Stimulated activated CD4-positive, alpha-beta T cell treated with anti-CD3 and anti-CD28 coated beads, Interleukin-15, amount 100 ng/mL, for 48 hours (primary cell): Measurements from ENCODE around the gene CRMP1.
"Not testable (repeated sequence)": the region's sequence is repeated elsewhere in the genome, so short reads cannot be mapped to it uniquely, and the experiment has no call there.

Source experiments
- DNase-seq, 2 donors: peaks; one replicate each; pipeline ENCODE4 v3.0.0-alpha.2; 2020; ENCODE audit warnings: low read depth in 2 of 2

CRMP1 gene

DNA sequence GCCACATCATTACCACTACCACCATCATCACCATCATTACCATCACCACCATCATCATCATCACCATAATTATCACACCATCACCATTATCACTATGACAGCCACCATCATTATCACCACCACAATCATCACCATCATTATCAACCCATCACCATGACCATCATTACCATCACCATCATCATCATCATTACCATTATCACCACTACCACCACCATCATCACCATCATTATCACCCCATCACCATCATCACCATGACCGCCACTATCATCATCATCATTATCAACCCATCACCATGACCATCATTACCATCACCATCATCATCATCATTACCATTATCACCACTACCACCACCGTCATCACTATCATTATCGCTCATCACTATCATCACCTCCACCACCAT lies 36.5 kb downstream of the CRMP1 start:
- DNase-seq = not testable (repeated sequence)

GRCh38 chr4:5854929-5855328 lies 38.0 kb downstream of the CRMP1 start:
- DNase-seq = no peak

GRCh38 chr4:5852523-5853202 lies 40.2 kb downstream of the CRMP1 start:
- no peak for DNase-seq

- no peak for DNase-seq
These were observed 41.1 kb downstream of the CRMP1 start for GRCh38 chr4:5851637-5852301.

GRCh38 chr4:5845035-5845905 lies 47.6 kb downstream of the CRMP1 start:
- DNase-seq = no peak

- no peak for DNase-seq
These were observed 49.0 kb downstream of the CRMP1 start for GRCh38 chr4:5843573-5844530.

GRCh38 chr4:5842456-5842855 lies 50.4 kb downstream of the CRMP1 start:
- no peak for DNase-seq

DNA sequence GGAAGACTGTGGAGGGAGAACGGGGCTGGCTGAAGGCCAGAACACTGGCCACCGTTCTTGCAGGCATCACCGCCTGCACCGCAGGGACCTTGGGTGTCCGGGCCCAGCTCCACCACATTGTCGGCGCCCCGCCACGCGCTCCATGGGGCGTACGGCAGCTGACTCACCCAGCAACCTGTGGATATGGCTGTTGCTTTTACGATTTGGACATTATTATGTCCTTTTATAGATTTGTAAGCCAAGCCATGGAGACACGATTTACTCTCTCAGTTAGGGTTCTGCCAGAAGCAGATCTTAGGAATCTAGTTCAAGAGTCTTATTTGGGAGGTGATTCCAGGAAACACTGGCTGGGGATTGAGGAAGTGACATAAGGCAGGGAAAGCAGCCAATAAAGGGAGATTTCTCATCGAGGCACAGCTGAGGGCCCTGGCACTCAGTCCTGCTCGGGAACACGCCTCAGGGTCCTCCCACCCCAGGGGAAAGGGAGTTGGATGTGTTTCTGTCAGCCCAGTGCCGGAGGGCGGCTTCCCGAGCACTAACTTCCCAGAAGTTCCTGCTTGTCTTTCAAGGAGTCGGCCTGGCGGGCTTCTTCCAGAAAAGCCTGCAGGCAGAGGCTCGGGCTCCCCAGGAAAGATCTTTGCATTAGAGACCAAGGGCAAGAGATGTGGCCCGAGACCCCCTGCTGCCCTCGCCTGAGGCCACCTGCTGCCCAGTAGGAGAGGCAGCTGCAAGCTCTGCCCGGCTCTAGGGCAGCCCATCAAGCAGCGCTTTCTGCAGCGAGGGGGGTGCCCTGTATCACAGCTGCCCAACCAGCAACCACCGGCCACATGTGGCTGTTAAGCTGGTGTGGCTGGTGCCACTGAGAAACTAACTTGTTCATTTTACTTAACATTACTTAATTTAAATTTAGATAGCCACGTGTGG lies 52.9 kb downstream of the CRMP1 start:
- no peak for DNase-seq

GRCh38 chr4:5839332-5839731 lies 53.6 kb downstream of the CRMP1 start:
- no peak for DNase-seq

GRCh38 chr4:5837483-5837882 lies 55.4 kb downstream of the CRMP1 start:
- DNase-seq = not testable (repeated sequence)

DNA sequence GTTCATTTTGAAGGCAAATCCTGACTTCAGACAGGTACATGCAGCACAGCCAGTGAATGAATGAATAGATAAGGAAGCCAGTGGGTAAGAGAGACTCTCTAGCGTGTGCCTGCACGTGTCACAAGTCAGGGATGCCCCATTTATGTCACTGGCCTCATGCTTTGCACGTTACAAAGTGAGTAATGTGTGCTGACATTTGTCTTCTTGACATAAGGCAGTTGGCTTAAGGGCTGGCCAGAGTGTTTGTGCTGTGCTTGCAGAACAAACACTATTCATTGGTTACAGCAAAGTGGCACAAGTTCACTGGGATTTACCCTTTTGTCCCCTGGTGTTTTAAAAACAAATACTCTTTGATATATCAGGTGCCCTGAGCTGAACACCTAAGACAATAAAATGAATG lies 55.9 kb downstream of the CRMP1 start:
- DNase-seq = no peak

- DNase-seq = no peak
These were observed 64.9 kb downstream of the CRMP1 start for GRCh38 chr4:5828005-5828391.

GRCh38 chr4:5827108-5828004 lies 65.5 kb downstream of the CRMP1 start:
- no peak for DNase-seq

DNA sequence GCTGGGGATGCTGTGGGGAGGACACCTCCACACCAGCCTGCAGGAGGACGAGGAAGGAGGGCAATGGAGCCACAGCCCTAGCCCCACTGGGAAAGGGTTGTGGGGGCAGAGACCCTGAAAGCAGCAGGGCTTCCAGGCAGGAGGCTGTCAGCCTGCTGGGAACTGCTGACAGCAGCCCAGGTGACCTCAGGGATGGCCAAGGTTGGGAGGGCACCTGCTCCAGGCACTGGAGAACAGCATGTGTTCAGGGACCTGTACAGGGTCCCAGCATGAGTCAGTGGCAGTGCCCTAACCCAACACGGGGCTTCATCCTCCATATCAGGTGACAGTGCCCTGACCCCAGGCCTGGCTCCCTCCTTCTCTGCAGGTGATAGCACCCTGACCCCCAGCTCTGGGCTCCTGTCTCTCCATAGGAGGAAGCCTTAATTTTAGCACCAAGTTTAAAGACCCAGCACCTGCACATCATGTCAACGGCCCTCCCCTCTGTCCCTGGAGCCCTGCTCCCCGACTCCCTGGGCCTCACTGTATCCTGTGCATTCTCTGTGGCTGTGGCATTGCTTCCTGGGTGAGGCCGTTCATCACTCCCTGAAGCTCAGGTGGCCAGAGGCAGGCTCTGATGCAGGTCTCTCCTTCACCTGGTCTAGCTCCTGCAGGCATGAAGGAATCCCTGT lies 66.3 kb downstream of the CRMP1 start:
- DNase-seq = no peak

DNA sequence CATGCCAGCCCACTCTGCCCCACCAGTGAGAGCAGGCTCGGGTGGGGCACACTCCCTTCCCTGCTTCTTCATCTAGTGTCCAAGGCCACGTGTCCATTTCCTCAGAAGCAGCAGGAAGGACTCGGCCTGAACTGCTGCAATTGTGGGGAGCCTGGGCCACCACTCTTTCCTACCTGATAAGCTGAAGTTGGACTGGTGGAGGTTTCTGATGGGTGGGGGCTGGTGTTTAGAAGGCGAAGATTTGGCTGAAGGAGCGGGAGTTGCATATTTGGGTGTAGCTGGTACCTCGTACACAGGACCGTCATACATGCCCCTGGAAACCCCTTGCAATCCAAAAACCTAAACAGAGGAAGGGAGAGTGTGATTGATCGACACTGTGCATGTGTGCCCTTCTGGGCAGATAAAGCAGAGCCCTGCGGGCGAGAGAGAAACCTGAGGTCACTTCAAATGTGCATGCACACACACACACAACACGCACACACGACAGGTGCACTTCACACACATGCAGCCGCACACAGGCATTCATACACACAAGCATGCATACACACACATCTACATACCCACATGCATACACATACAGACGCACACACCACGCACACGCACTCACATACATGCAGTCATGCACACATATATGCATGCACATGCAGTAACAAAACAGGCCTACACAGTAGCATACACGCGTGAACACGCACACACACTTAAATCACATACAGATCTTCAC lies 67.4 kb downstream of the CRMP1 start:
- no peak for DNase-seq

DNA sequence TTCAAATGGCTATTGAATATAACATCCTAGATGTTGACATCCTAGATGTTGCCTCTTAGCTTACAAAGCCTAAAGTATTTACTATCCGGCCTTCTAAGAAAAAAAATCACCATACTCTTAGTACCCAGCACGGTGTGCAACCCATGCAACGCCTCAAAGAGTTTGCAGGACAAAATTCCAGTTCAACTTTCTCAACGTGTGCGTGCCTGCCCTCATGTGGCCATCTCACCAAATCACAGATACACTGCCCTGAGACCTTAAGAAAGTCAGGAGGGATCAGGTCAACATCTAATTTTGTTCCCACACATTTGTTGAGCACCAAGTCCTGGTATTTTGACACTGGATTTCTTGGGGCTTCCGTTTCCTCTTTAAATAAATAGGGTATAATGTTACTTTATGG lies 68.3 kb downstream of the CRMP1 start:
- DNase-seq = no peak

GRCh38 chr4:5824227-5824626 lies 68.7 kb downstream of the CRMP1 start:
- no peak for DNase-seq

DNA sequence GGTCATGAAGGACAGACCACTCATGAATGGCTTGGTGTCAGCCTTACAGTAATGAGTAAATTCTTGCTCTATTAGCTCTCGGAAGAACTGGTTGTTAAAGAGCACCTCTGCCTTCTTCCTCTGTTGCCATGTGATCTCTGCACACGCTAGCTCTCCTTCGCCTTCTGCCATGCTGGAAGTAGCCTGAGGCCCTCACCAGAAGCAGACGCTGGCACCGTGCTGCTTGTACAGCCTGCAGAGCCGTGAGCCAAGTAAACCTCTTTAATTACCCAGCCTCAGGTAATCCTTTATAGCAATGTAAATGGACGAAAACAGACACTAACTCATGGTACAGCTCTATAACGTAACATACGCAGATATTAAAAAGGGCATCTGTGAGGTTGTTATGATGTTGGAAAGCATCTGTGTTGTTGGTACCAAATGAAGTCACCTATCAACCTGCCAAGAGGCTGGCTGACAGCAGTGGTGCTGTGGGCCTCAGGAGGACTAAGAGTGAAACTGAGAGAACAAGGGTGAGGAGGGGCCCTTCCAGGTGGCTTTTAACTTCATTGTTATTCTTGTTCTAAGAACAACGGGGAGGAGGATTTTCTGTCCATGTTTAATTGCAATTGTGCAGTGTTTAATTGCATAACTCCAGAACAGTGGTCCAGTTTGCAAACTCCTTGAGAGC lies 69.2 kb downstream of the CRMP1 start:
- no peak for DNase-seq
